NCI-H345 treated with DMSO at 0.1 percent for 48 hours (cell line): ENCODE results near the gene ABHD14A.
"Not testable (repeated sequence)": the region's sequence is repeated elsewhere in the genome, so short reads cannot be mapped to it uniquely, and the experiment has no call there.

Source experiments
- DNase-seq: peaks from one replicate; lab custom pipeline; 2025; ENCODE audit not compliant: unreplicated experiment; lab: John Stamatoyannopoulos, UW

The ABHD14A gene

GRCh38 chr3:51974963-51975851 is at the start of gene ABHD14A:
ABHD14A (plus strand) TSS chr3:51975064; CDS start chr3:51975136, 72 bp downstream.
- no peak for DNase-seq

GRCh38 chr3:51927061-51927977 is 47.5 kb upstream of the ABHD14A start:
- no peak for DNase-seq

GRCh38 chr3:51928438-51928837 is 46.4 kb upstream of the ABHD14A start:
- DNase-seq: no peak

GRCh38 chr3:51928981-51929380 is 45.9 kb upstream of the ABHD14A start:
- DNase-seq: not testable (repeated sequence)

GRCh38 chr3:51929420-51930003 is 45.4 kb upstream of the ABHD14A start:
- no peak for DNase-seq

GRCh38 chr3:51930439-51930838 is 44.4 kb upstream of the ABHD14A start:
- no peak for DNase-seq

GRCh38 chr3:51931756-51932155 is 43.1 kb upstream of the ABHD14A start:
- DNase-seq: no peak

- no peak for DNase-seq
Measured at GRCh38 chr3:51932471-51933370, 42.1 kb upstream of the ABHD14A start.

GRCh38 chr3:51933471-51934138 is 41.3 kb upstream of the ABHD14A start:
- no peak for DNase-seq

- no peak for DNase-seq
Measured at GRCh38 chr3:51934139-51934850, 40.6 kb upstream of the ABHD14A start.

- no peak for DNase-seq
Measured at GRCh38 chr3:51934991-51935885, 39.6 kb upstream of the ABHD14A start.

GRCh38 chr3:51935886-51936755 is 38.7 kb upstream of the ABHD14A start:
- DNase-seq: no peak

GRCh38 chr3:51937014-51937413 is 37.9 kb upstream of the ABHD14A start:
- no peak for DNase-seq

- DNase-seq: no peak
Measured at GRCh38 chr3:51937611-51938450, 37.0 kb upstream of the ABHD14A start.

GRCh38 chr3:51938780-51939425 is 36.0 kb upstream of the ABHD14A start:
- no peak for DNase-seq
